MCF 10A (cell line): Measurements from ENCODE around the gene ZNF384. TPM values are rescaled to one million over a fixed set of nuclear protein-coding genes. Genes with fewer than 3 reads are reported as not detected.

Source experiments
- BruUV-seq: library from RNA; stranded (reverse); fragments of 400-500 nt; replicated peaks from 2 replicates; lab custom pipeline; 2021; lab: Mats Ljungman, UMichigan
- CTCF ChIA-PET: fragments of 300-600 bp; sonication (Branson Sonifier 250); formaldehyde crosslinking; extraction: SDS; loops from one replicate; lab custom pipeline; 2021; ENCODE audit warnings: antibody characterized with exemption, inconsistent platforms; lab: Yijun Ruan, JAX
- POLR2A ChIA-PET: fragments of 300-600, 350-650 bp; sonication (Branson Sonifier 250); formaldehyde crosslinking; extraction: SDS; loops from one replicate; lab custom pipeline; 2020; ENCODE audit warnings: antibody characterized with exemption, inconsistent platforms; lab: Yijun Ruan, JAX
- DNase-seq: peaks from one replicate; pipeline ENCODE4 v3.0.0-alpha.2; 2018; ENCODE audit not compliant: unreplicated experiment
- H3K27ac Mint-ChIP-seq: one replicate; pipeline ENCODE4 v1.8.0; 2022; ENCODE audit warnings: mild to moderate bottlenecking, low read depth, mixed read lengths; ENCODE audit not compliant: unreplicated experiment
- H3K27me3 Mint-ChIP-seq: one replicate; pipeline ENCODE4 v1.8.0; 2022; ENCODE audit warnings: mixed read lengths; ENCODE audit not compliant: insufficient read depth, unreplicated experiment
- H3K36me3 Mint-ChIP-seq: one replicate; pipeline ENCODE4 v1.8.0; 2022; ENCODE audit warnings: mild to moderate bottlenecking, moderate library complexity, mixed read lengths; ENCODE audit not compliant: insufficient read depth, unreplicated experiment
- H3K4me1 Mint-ChIP-seq: one replicate; pipeline ENCODE4 v1.8.0; 2022; ENCODE audit warnings: mixed read lengths; ENCODE audit not compliant: insufficient read depth, unreplicated experiment
- H3K4me3 Mint-ChIP-seq: one replicate; pipeline ENCODE4 v1.8.0; 2022; ENCODE audit warnings: mild to moderate bottlenecking, moderate library complexity, mixed read lengths; ENCODE audit not compliant: unreplicated experiment
- H3K9me3 Mint-ChIP-seq: one replicate; pipeline ENCODE4 v1.8.0; 2022; ENCODE audit warnings: mixed read lengths; ENCODE audit not compliant: unreplicated experiment
- intact Hi-C: fragments of 100-400 bp; cut with micrococcal nuclease; formaldehyde crosslinking; loops from 2 replicates; pipeline ENCODE4 v1.14.1; 2022
- total RNA-seq: library from RNA; stranded (reverse); gene quantifications from 2 replicates; pipeline ENCODE4 v1.2.3, GENCODE V29; 2022
- TF ChIP-seq, protein P1 (sequence below): fragments of 200-600 bp; IDR thresholded peaks from one replicate; pipeline ENCODE4 v1.8.0; 2022; ENCODE audit warnings: antibody characterized with exemption, mild to moderate bottlenecking; ENCODE audit not compliant: unreplicated experiment

Gene ZNF384
- total RNA-seq, 1 experiment from 2014 or later: 62.8 TPM

DNA sequence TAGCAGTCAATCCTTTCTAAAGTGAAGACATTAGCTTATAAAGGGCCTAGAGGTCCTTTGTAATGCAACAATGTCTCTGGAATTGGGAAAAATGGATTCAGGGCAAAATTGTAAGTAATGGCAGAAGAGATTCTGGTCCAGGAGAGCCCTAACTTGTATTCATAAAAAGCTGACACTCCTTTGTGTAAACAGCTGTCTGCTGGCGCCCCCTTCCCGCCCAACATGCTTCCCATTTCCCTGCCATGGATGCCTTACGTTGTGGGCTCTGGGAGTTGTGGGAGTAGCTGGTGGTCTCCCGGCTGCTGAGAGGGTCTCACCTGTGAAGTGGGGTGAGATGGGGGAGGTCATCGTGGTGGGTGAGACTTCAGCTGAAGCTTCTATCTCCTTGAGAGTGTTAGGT lies 44.3 kb downstream of the ZNF384 start:
- H3K9me3 Mint-ChIP-seq: peaks cover 9% of the 10 kb centered on the region
- H3K4me1 Mint-ChIP-seq: no peaks in the 10 kb centered on the region
- TF ChIP-seq, protein P1, sequence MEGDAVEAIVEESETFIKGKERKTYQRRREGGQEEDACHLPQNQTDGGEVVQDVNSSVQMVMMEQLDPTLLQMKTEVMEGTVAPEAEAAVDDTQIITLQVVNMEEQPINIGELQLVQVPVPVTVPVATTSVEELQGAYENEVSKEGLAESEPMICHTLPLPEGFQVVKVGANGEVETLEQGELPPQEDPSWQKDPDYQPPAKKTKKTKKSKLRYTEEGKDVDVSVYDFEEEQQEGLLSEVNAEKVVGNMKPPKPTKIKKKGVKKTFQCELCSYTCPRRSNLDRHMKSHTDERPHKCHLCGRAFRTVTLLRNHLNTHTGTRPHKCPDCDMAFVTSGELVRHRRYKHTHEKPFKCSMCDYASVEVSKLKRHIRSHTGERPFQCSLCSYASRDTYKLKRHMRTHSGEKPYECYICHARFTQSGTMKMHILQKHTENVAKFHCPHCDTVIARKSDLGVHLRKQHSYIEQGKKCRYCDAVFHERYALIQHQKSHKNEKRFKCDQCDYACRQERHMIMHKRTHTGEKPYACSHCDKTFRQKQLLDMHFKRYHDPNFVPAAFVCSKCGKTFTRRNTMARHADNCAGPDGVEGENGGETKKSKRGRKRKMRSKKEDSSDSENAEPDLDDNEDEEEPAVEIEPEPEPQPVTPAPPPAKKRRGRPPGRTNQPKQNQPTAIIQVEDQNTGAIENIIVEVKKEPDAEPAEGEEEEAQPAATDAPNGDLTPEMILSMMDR: no peak
- no peak overlapping the region for H3K4me3 Mint-ChIP-seq
- intact Hi-C loops: no loop called here
- ChIA-PET CTCF (interaction anchor here (0.6 to 1.3 kb wide), 5 partner anchors 12 to 140 kb away, joined by 3 to 5 read pairs (median 3); no protein-coding TSS in a partner anchor), POLR2A (interaction anchor here (0.5 to 1.6 kb wide), 3 partner anchors 11 to 333 kb away, joined by 4 to 7 read pairs (median 4); no protein-coding TSS in a partner anchor)
- peaks cover 10% of the 10 kb centered on the region for H3K36me3 Mint-ChIP-seq
- H3K27me3 Mint-ChIP-seq: peaks cover 25% of the 10 kb centered on the region
- no peak for DNase-seq
- BruUV-seq: no TSS peak
- H3K27ac Mint-ChIP-seq: no peak overlapping the region

DNA sequence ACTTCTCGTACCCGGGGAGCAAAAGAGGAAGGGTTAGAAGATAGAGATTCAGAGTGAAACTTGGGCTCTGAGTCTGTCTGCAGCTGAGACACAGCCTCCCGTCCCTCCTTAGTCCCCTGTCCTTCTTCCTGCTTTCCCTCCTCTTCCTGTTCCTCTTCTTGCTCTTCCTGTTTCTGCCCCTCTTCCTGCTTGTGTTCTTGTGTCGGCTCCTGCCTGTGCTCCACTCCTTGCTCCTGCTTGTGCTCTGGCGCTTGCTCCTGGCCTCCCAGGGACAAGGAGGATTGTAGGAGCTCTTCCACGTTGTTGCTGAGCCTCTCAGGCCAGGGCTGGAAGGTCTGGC lies 44.9 kb downstream of the ZNF384 start:
- H3K36me3 Mint-ChIP-seq: peaks cover 8% of the 10 kb centered on the region
- H3K9me3 Mint-ChIP-seq: peaks cover 9% of the 10 kb centered on the region
- intact Hi-C loops: no loop called here
- no peak for DNase-seq
- H3K4me3 Mint-ChIP-seq: no peak overlapping the region
- H3K27ac Mint-ChIP-seq: no peak overlapping the region
- TF ChIP-seq, protein P1: no peak
- H3K4me1 Mint-ChIP-seq: no peaks in the 10 kb centered on the region
- ChIA-PET POLR2A (interaction anchor here (1.0 to 1.6 kb wide), 3 partner anchors 9 to 20 kb away, joined by 3 to 4 read pairs (median 4); partner anchors contain the start of gene LPAR5), CTCF (interaction anchor here (0.6 to 1.3 kb wide), 5 partner anchors 13 to 80 kb away, joined by 3 to 5 read pairs (median 3); no protein-coding TSS in a partner anchor)
- H3K27me3 Mint-ChIP-seq: peaks cover 25% of the 10 kb centered on the region
- BruUV-seq: no TSS peak

DNA sequence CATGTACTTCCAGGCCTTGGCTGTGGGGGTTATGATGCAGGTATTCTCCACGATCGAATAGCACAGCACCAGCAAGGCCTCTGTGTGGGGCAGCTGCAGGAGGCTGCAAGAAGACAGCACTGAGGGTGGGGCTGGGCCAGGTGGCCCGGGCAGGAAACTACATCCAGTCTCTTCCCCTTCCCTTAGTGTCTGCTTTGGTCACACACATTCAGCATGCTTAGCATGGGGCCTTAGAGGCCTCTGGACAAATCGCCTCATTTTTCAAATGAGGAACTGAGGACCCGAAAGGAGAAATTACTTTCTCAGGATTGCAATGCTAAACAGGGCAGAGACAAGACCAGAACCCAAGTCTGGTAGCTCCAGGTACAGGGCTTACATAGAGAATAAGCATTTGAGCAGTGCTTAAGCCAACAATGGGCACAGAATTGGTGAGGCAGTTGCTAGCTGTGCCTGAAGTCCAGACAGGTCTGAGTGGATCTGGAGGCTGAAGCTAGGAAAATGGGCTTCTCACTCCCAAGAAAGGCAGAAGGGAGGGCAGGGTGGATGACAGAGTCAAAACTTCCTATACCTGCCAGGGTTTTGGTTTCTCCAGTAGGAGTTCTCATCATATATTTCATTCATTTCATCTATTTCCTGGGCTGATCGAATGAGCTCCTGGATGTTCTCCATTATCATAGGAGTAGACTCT lies 45.5 kb downstream of the ZNF384 start:
- H3K27ac Mint-ChIP-seq: no peak overlapping the region
- peaks cover 8% of the 10 kb centered on the region for H3K36me3 Mint-ChIP-seq
- no peak overlapping the region for H3K4me3 Mint-ChIP-seq
- H3K27me3 Mint-ChIP-seq: peaks cover 25% of the 10 kb centered on the region
- DNase-seq: no peak
- CTCF ChIA-PET: interaction anchor here (0.6 to 1.1 kb wide), 3 partner anchors 38 to 224 kb away, joined by 3 read pairs; no protein-coding TSS in a partner anchor
- intact Hi-C loops: no loop called here
- TF ChIP-seq, protein P1: no peak
- POLR2A ChIA-PET: interaction anchor here (1.0 to 1.6 kb wide), 4 partner anchors 8 to 20 kb away, joined by 3 to 4 read pairs (median 4); partner anchors contain the start of gene LPAR5
- no peaks in the 10 kb centered on the region for H3K4me1 Mint-ChIP-seq
- peaks cover 9% of the 10 kb centered on the region for H3K9me3 Mint-ChIP-seq
- BruUV-seq: no TSS peak

DNA sequence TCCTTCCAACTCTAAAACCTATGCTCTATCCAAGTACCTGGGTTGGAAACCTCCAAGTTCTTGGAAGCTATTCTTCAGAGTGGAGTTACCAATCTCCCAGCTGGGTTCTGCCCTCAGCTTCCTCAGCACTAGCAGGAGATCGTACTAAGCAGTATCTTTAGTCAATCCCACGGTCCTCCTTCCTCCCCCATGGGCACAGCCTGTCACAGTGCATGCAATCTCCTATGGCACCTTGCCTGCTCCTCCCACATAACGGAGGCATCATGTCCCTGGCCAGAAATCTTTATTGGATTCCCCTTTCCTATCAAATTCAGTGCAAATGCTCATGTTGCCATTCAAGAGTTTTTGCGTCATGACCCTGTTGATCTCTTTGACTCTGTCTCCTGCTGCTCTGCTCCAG lies 48.0 kb downstream of the ZNF384 start:
- Mint-ChIP-seq H3K4me1 (peaks cover 4% of the 10 kb centered on the region), H3K9me3 (peaks cover 9% of the 10 kb centered on the region), H3K27me3 (peaks cover 25% of the 10 kb centered on the region), H3K4me3 (no peak overlapping the region), H3K36me3 (no peaks in the 10 kb centered on the region), H3K27ac (no peak overlapping the region)
- TF ChIP-seq, protein P1: no peak
- ChIA-PET POLR2A (no interaction called here), CTCF (interaction anchor here (0.6 kb wide), 1 partner anchor 282 kb away, joined by 3 read pairs; no protein-coding TSS in a partner anchor)
- DNase-seq: no peak
- no TSS peak for BruUV-seq
- intact Hi-C loops: no loop called here
